MM.1S (cell line): ENCODE data around the gene ITFG1.

Source experiments
- EZH2 ChIP-seq: fragments of 300-600 bp; sonication (generic); optimal IDR thresholded peaks from 2 replicates; pipeline ENCODE3; 2017; ENCODE audit warnings: low read depth, mild to moderate bottlenecking, antibody characterized with exemption, low read length, mixed read lengths
- EZH2phosphoT487 ChIP-seq: fragments of 300-600 bp; sonication (generic); IDR thresholded peaks from 2 replicates; pipeline ENCODE4 v1.6.1; 2018; ENCODE audit warnings: antibody characterized with exemption, low read length
- TF ChIP-seq, protein P1 (sequence below): fragments of 300-600 bp; sonication (generic); IDR thresholded peaks from 2 replicates; pipeline ENCODE4 v1.5.1; 2016; ENCODE audit warnings: antibody characterized with exemption, low read length, mixed read lengths

GRCh38 chr16:47492036-47492427, 31.2 kb upstream of the ITFG1 start:
- TF ChIP-seq, protein P1, sequence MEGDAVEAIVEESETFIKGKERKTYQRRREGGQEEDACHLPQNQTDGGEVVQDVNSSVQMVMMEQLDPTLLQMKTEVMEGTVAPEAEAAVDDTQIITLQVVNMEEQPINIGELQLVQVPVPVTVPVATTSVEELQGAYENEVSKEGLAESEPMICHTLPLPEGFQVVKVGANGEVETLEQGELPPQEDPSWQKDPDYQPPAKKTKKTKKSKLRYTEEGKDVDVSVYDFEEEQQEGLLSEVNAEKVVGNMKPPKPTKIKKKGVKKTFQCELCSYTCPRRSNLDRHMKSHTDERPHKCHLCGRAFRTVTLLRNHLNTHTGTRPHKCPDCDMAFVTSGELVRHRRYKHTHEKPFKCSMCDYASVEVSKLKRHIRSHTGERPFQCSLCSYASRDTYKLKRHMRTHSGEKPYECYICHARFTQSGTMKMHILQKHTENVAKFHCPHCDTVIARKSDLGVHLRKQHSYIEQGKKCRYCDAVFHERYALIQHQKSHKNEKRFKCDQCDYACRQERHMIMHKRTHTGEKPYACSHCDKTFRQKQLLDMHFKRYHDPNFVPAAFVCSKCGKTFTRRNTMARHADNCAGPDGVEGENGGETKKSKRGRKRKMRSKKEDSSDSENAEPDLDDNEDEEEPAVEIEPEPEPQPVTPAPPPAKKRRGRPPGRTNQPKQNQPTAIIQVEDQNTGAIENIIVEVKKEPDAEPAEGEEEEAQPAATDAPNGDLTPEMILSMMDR: no peak
- no peak for TF ChIP-seq EZH2
- TF ChIP-seq EZH2phosphoT487: no peak
